Sigmoid colon (tissue), 4 donors: Measurements from ENCODE around the gene ZNF254.

Experiments used
- EP300 ChIP-seq, 4 donors: sonication (generic); formaldehyde crosslinking; IDR thresholded peaks; one replicate each; pipeline ENCODE4 v1.6.1; 2017; ENCODE audit warnings: antibody characterized with exemption in 4 of 4
- POLR2A ChIP-seq, 2 donors: fragments of 450-650 bp; IDR thresholded peaks; one replicate each; pipeline ENCODE4 v1.6.1; 2016; ENCODE audit warnings: antibody characterized with exemption in 2 of 2, mild to moderate bottlenecking in 2 of 2, moderate library complexity in 2 of 2
- POLR2AphosphoS5 ChIP-seq, 4 donors: sonication (generic); formaldehyde crosslinking; IDR thresholded peaks; one replicate each; pipeline ENCODE4 v1.6.1; 2017; ENCODE audit warnings: antibody characterized with exemption in 4 of 4
- TF ChIP-seq, protein P1 (sequence below), 4 experiments: fragments of 450-650 bp in 3 of 4; fragments of 200-600 bp in 1 of 4; IDR thresholded peaks; one replicate each; pipeline ENCODE4 v1.5.1; 2016 to 2019; ENCODE audit warnings: antibody characterized with exemption in 4 of 4, mild to moderate bottlenecking in 3 of 4, moderate library complexity in 2 of 4

DNA sequence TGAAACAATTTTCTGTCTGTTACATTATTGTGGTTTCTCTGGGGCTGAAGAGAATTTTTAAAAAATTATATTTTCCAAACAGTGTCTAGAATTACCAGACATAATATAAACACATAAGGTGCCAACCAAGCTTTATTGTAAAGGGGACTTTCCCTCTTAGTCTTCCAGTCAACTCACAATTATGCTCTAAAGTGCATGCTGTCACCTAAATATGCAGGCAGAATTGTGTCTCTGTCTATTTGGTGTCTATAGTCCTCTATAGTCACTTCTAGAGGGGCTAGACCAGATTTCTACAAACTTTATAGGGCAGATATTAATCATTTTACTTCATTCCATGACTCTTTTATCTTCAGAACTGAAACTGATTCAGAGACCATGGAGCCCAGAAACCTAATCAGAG is 12.8 kb downstream of the ZNF254 start:
- TF ChIP-seq, protein P1, sequence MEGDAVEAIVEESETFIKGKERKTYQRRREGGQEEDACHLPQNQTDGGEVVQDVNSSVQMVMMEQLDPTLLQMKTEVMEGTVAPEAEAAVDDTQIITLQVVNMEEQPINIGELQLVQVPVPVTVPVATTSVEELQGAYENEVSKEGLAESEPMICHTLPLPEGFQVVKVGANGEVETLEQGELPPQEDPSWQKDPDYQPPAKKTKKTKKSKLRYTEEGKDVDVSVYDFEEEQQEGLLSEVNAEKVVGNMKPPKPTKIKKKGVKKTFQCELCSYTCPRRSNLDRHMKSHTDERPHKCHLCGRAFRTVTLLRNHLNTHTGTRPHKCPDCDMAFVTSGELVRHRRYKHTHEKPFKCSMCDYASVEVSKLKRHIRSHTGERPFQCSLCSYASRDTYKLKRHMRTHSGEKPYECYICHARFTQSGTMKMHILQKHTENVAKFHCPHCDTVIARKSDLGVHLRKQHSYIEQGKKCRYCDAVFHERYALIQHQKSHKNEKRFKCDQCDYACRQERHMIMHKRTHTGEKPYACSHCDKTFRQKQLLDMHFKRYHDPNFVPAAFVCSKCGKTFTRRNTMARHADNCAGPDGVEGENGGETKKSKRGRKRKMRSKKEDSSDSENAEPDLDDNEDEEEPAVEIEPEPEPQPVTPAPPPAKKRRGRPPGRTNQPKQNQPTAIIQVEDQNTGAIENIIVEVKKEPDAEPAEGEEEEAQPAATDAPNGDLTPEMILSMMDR (IDR thresholded peaks at IDR 0.05), result no peak
- TF ChIP-seq EP300 (IDR thresholded peaks at IDR 0.05) (no peak), POLR2A (IDR thresholded peaks at IDR 0.05) (no peak), POLR2AphosphoS5 (IDR thresholded peaks at IDR 0.05) (no peak)
